Endometrial microvascular endothelial cells (primary cell): ENCODE measurements around the gene MEGF6. TPM values are rescaled to one million over a fixed set of nuclear protein-coding genes. Genes with fewer than 3 reads are reported as not detected.

ENCODE experiments used
- in situ Hi-C: cut with HindIII; loops from 2 replicates; pipeline ENCODE4 v1.10.0; 2017; ENCODE audit warnings: low sequenced_read_pairs, low pct_unique_long_range_greater_than_20kb; ENCODE audit errors: inconsistent ontology term
- total RNA-seq: library from RNA; depleted of rRNA; stranded (reverse); fragments of >200 nt; gene quantifications from one replicate; pipeline ENCODE4 v1.2.3, GENCODE V29; 2015; ENCODE audit errors: inconsistent ontology term

MEGF6 gene
- total RNA-seq, 1 donor from 2014 or later = 2.0 TPM

DNA sequence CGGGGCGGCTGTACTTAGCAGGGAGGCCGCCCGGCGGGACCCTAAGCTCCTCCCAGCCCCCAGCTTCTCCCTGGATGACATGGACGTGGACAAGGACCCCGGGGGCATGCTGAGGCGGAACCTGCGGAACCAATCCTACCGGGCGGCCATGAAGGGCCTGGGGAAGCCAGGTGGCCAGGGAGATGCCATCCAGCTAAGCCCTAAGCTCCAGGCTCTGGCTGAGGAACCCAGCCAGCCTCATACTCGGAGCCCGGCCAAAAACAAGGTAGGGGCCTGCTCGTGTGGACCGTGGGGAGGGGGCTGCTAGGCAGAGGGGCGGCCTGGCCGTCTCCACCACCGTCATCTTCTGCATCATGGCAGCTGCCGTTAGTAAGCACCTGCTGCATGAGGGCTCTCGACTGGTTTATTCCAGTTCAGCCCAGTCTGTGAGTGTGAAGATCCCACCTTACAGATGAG is 147.9 kb downstream of the MEGF6 start:
- in situ Hi-C loops = no loop called here

DNA sequence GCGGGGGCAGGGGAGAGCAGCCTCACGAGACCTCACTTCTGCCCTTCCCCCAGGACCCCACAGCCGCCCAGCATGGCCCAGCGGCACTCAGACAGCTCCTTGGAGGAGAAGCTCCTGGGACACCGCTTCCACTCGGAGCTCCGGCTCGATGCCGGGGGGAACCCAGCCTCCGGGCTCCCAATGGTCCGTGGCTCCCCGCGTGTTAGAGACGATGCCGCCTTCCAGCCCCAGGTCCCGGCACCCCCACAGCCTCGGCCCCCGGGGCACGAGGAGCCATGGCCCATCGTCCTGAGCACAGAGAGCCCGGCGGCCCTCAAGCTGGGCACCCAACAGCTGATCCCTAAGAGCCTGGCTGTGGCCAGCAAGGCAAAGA is 148.3 kb downstream of the MEGF6 start:
- in situ Hi-C loops = no loop called here

GRCh38 chr1:3462356-3463012 is 148.8 kb downstream of the MEGF6 start:
- in situ Hi-C loops = no loop called here

DNA sequence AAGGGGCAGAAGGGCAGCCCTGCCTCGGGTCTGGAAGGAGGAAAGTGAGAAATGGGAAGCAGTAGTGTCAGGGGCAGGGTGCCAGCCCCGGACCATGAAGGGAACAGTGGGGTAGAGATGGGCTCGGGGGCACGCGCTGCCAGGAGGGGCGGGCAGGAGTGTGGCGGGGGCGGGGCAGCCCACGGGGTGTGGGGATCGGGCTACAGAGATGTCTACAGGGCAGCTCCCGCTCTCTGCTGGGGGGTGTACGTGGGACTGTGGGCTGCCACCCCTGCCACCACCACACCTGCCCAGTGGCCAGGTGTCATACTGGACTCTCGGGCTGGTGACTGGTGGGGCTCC is 149.4 kb downstream of the MEGF6 start:
- in situ Hi-C loops = no loop called here

DNA sequence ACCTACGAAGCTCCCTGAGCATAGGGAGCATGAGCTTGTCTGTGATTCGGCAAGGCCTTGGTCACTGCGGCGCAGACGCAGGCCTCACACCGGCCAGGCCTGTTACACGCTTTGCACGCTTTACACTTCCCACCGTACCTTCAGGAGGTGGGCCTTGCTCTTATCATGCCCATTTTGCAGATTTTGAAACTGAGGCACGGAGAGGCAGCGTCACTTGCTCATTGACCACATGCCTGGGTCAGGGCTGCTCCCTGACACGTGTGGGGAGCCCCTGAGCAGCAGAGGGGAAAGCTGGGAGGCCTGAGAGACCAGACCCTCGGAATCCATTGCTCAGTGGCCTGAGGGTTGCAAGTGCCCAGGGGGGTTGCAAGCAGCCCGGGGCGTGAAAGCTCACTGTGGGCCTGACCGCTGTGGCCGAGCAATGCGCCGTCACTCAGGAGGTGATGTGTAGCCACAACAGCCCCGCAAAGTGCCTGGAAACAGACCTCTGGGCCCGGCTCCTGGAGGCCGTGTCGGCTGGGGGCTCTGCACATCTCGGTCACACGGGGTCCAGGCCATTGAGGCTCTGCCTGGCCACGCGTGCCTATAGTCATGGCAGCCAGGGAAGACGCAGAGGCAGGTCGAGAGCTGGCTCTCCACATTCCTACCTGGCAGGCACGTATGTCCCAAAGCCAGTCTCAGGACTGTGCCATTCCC is 149.9 kb downstream of the MEGF6 start:
- in situ Hi-C loops = no loop called here

DNA sequence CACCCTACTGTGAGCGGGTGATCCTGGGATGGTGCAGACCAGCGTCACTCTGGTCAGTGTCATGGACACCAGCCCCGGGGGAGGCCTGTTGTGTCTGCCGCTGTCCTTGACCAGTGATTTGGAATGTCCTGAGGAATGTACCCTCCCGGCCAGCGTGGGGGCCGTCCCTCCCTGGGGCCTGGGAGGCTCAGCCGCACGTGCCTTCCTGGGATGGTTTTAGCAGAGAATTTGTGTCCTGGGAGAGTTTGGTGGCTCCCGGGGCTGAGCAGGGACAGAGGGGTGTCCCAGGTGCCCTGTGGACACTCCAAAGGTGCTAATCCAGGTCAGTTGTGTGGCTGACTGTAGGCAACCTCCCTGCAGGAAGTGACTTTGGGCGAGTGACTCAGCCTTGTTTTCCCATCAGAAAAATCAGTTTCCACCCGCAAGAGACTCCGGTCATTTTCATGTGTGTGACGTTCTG is 150.6 kb downstream of the MEGF6 start:
- in situ Hi-C loops = no loop called here

DNA sequence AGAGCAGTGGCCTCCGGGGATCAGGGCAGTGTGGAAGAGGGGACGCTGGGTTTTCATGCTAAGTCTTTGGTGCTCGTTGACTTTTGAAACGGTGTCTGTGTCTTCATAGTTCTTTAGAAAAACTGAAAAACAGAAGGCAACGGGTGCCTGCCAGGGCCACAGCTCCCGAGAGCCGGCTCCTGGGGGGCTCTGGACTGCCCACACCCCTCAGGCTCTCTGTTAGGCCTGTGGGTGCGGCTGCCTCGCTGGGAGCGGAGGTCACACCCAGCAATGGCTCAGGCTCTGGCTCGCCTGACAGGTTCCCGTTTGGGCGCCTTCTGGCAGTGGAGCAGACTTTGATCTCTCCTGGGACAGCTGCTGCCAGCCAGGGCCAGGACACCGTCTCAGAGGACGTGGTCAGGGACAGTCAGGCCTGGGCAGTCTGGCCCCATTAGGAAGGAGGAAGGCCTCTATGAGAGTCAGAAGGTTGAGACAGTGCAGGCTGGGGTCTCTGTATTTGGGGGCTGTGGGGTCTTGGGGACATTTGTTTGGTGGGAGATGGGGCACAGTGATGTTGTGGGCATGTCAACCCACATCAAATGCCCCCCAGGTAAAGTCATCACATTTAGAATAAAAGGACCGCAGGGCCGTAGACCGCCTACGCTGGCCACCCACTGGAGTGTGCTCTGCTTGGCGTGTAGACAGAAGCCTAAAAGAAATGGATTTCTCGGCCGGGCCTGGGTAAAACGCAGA is 151.2 kb downstream of the MEGF6 start:
- in situ Hi-C loops = no loop called here

DNA sequence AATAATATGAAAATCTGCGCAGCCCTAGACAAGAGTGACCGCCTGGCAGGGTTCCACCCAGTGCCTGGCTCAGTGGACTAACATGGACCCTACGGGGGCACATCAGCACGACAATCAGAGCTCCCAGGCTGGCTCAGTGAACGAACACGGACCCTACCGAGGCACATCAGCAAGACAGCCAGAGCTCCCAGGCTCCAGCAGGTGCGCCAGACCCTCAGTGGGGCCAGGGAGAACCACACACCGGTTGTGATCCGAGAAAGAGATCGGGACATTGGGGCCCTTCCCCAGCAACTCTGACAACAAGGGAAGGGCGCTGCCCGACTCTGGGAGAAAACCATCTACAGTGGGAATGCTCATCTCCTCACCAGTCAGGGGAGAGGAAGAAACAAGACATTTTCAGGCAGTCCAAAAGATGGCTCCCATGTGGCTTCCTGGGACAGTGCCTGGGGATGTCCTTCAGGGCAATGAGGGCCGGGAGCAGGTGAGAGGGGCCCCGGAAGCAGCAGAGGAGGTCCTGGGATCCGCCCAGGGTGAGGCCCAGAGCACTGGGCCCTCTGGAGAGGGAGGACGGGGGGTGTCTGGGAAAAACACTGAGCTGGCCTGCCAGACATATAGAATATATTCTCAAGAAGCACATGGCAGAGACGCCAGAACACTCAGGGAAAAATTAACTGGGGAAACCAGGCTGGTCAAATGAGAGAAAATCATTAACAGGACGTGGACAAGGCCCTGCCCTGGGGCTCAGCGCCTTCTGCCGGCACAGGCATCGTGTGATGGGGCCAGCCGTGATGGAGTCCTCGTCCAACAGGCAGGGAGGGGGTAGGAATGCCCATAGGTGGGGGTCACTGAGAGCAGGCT is 152.0 kb downstream of the MEGF6 start:
- in situ Hi-C loops = no loop called here

GRCh38 chr1:3457910-3458883 is 153.1 kb downstream of the MEGF6 start:
- in situ Hi-C loops = no loop called here

DNA sequence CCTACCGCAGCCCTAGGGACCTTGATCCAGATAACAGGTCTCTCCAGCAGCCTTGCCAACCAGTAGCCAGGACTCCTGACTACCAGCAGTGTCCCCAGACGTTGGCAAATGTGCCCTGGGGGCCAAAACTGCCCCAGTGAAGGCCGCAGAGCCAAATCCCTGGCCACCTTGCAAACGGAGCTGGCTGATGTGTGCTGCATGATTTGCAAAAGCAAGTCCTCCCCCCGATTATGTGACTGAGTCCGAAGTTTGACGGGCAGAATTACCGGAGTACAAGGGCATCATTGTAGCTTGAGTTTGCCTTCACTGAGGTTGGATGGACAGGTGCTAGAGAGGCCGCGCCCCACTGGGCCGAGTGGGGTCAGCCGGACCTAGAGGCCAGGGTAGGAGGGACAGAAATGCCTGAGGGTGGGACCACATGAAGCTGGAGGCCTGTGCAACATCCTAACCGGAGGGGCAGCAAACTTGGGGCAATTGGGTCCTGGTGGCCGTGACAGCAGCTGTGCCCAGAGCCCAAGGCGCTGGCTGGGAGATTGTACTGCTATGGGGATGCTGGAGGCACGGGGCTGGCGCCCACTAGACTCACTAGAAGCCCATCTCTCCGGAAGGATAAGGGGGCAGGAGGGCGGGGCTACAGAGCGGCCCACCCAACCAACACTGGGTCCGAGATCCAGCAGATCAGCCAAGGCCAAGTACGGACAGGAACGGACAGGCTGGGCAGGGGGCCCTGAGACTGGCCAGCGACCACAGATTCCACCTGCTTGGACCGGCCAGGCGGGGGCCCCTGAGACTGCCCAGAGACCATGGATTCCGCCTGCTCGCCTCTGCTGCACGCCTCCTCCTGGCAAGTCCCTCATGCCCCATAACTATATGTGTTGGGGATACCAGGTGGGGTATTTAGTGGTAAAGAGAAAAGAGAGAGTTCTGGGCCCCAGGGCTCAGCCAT is 154.1 kb downstream of the MEGF6 start:
- in situ Hi-C loops = no loop called here

DNA sequence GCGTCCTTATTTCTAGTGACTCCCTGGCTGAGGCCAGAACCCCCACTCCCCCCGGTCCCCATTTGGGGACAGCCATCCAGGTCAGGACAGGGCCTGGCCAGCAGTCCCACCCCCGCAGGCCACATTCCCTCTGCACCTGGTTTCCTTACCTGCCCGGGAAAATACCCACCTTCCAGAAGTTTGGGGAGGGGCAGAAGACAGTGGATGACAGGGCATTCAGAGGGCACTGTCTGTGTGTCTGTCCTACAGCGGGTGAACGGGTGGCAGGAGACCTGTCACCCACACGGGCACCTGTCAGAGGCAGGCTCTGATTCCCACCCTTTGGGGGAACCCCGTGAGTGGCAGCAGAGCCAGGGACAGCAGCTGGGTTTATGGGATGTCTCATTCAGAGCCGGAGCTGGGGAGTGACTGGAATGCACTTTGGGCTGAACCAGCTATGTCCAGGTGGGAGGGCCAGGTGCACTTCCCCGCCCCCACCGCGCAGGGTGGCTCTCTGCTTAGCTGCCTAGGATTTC is 154.8 kb downstream of the MEGF6 start:
- in situ Hi-C loops = no loop called here

- in situ Hi-C loops = no loop called here
Measured at GRCh38 chr1:3455670-3456448, 155.4 kb downstream of the MEGF6 start.

DNA sequence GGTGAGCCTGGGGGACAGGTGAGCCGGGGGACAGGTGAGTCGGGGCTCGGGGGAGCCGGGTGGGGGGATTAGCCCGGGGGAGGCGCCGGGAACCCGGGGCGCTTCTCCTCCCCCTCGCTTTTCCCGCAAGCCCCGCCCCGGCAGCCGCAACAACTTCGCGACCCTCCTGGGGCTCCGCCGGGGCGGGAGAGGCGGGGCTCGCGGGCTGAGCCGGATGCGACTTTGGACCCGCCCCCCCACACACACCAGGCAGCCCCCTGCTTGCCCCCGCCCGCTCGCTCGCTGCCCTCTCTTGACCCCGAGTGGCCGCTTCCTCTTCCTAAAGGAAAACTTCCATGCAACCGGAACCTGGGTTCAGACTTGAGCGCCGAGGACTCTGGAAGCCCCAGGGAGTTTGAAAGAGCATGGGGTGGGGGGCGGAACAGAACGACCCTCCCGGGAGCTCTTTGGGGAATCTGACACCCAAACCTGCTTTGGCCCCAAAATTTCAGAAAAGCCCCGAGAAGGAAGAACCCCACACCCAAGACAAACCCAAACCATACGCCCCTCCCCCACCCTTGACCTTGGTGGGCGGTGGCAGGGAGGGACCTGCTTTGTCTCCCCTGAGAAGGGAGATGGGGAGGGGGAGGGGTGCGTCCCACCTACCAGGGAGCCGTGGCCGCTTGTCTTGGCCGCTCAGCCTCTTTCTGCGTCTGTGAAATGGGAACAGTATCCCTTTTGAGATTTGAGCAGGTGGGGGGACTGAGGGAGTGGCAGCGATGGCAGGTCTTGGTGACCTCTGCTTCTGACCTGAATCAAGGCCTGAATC is 156.3 kb downstream of the MEGF6 start:
- in situ Hi-C loops = no loop called here

- in situ Hi-C loops = no loop called here
Measured at GRCh38 chr1:3453891-3454810, 157.2 kb downstream of the MEGF6 start, which contains the start of gene ARHGEF16. ARHGEF16 (plus strand) TSS chr1:3454665; CDS start chr1:3463085, 8,420 bp downstream.
